HG03060 (cell line): Measurements from ENCODE around the gene STIL.

Experiments used
- ATAC-seq: cut with Tn5 transposase; IDR thresholded peaks from one replicate; pipeline ENCODE4 v1.9.1; 2021; ENCODE audit warnings: low read depth, moderate number of reproducible peaks; ENCODE audit not compliant: unreplicated experiment

The STIL gene

DNA sequence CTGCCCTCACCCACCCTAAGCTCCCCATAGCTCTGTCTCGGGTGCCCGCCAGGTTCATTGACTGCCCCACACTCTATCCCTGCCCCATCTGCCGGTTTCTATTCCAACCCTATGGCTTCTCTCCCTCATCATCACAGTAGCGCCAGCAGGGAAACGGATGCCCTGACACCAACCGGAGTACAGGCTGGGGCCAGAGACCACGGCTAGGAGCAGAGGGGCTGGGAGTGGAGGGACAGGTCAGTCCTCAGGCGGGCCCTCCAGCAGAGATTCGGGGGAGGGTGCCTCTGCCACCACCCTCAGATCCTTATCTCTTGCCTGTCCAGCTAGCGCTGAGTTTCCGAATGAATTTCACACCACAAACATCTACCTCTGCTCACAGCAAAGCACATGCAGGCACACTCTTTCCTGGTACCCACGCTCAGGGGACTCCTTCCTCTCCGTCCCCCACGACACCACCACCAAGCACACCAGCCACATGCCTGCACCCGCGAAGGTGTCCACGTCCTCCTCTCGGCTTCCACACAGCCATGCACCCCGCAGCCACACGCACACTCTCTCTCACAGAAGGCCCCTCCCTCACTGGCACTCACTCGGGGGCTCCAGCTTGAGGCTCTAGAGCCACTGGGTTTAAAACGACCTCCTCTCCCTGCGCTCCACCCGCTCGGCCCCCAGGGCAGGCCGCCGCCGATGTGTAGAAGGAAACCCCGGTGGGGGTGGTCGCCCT, 89.1 kb downstream of the STIL start:
- ATAC-seq, result no peak

DNA sequence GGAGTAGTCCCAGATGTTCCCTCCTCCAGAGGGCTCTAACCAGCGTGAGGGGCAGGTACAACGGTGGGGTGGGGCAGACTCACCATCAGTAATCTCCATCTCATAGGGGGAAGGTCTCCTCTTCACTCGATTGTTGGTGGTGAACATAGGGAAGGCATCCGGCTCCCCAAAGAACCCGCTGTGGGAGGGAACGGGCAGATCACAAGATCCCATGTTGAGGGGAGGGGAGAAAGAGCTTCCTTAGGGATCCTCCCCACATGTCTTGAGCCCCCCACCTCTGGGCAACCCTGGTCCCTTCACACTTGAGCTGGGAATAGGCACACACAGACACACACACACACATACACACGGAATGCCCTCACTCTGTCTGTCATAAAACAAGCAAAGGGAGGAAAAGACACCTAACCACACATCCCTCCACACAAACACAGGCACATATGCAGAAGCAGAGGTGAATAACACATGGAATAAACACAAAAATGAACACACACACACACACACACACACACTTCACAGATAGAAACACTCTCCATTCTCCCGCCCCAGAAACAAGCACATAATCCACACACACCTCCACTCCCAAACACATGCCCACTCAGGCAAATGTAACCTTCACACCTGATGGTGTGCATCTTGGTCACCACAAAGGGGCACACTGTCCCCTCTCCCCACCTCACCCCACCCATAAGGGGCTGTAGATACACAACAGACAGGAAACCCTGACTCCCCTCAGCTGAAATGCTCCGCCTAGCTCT, 89.8 kb downstream of the STIL start:
- ATAC-seq, result no peak

DNA sequence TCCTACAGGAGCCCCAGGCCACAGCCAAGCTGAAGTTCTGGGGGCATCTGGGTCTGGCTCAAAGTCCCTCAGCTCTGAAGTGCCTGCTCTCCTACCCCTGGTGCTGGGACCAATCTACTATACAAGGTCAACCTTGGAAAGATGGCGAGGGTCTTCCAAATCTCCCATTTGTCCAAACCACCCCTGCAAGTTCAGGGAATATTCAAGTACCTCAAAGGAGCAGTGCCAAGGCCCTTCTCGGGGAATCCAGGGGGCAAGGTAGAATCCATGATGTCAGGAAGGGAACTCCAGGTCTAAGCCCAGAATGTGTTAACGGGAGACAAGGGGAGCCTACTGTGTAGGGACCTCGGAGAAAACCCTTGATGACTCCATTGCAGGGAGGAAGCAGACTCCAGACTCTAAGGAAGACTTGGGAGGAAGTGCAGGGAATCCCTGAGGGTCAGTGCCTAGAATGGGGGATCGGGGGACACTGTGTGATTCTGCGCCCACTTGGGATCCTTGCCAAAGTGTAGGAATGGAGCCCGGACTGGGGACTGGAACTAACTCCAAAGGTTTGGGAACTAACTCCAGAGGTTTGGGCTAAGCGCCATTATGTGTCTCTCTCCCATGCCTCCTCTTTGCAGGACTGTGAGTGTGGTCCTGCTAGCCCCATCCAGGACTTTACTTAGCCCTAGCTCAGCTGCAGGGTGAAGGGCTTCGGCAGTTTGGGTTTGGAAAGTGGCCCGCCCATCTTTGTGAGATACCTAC, 90.6 kb downstream of the STIL start:
- no peak for ATAC-seq

DNA sequence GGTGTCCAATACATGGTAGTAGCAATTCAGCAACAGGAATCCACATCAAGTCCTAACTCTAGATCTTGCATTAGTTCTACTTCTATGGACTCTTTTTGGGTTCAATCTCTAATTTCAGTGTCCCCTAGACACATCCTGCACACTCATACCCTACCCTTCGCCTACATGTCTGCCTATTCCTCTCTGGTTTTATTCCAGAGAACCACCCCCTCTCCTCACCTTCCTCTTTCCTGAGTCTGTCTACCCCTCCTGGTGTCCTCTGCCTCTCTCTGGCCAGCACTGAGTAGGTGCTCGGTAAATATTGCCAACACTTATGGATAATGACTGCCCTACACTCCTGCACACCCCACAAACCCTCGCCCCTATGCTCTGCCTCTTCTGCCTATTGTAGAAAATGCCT, 91.5 kb downstream of the STIL start:
- no peak for ATAC-seq

DNA sequence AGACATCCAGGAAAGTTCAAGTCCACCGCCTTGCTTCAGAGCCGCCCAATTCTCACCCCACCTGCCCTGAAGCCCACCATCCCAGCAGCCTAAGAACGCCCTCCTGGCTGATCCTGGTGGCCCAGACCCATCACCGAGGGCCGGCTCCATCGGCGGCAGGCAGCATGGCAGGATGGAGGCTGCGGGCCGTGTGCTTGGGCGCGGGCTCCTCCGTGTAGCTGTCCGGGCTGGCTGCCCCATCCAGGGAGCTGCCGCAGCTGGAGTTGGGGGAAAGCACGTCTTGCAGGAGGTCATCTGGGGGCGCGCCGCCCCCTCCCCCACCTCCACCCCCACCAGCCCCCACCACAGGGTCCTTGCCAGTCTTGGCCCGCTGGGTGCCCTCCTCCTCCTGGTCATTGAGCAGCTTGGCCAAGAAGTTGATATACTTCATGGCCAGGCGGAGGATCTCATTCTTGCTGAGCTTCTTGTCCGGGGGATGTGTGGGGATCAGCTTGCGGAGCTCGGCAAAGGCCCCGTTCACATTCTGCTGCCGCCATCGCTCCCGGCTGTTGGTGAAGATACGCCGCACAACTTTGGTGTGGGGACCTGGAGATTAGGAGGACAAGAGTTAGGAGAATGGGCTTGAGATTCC, 94.2 kb downstream of the STIL start:
- ATAC-seq, result no peak

DNA sequence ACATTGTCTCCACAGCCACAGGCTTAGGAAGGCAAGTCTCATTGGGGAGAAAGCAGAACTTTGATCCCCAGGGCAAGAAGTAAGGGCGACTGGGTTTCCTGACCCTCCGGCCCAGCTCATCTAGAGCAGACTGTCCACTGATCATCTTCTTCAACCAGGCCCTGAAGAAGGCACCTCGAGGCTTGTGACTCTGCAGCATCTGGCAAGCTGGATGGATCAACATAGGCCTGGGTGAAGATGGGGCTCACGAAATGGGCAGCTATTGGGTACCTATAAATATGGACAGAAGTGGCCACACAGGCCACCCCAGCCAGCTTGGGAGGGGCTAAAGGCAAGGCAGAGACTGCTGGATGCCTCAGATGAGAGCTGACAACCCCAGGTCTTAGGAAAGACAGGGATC, 94.9 kb downstream of the STIL start:
- ATAC-seq, result no peak

DNA sequence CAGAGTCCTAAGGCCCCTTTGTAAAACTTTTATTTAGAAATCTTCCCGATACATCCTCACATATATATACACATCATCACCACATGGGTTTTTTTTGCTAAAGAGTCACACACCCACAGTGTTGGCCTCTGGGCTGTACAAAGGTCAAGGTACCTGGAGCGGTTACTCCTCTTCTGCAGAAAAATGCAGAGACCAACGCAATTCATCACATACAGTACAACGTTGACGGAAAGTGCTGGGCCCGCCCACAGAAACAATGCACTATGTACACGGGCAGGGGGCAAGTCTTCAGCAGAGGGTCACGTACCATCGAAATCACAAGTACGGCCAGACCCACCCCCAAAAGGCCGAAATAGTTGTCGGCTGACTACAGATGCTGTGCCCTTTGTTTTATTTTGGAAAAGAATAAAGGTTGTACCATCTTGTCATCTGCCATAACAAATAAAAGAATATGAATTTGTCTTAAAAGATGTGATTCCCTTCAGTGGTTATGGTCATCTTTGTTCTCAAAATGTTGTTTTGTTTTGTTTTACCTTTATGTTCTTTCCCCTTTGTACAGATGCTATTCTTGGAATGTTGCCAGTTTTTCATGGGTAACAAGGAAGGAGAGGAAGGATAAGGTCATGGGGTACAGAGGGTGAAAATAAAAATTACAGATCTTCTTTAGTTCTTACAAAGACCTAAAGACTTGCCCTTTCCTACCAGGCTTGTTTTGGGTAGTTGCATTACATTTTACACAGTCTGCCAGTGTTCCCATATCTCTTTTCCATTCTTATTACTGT, 97.5 kb downstream of the STIL start:
- ATAC-seq, result no peak

DNA sequence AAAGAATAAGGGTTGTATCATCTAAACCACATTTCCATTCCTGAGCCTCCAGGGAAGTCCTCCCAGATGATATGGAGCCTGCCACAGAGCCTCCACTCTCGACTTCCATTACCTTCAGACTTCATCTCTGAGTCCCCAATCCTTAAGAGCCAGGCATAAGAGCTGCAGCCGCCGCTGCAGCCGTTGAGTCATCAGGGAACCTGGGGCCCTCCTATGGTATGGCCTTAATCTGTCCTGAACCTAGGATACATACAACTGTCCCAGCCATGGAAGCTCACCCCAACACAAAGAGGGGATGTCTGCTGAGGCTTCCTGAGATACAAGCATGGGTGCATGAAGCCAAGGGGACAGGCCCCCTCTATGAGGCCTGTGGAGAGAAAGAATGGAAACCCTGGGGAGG, 98.2 kb downstream of the STIL start:
- ATAC-seq, result no peak

DNA sequence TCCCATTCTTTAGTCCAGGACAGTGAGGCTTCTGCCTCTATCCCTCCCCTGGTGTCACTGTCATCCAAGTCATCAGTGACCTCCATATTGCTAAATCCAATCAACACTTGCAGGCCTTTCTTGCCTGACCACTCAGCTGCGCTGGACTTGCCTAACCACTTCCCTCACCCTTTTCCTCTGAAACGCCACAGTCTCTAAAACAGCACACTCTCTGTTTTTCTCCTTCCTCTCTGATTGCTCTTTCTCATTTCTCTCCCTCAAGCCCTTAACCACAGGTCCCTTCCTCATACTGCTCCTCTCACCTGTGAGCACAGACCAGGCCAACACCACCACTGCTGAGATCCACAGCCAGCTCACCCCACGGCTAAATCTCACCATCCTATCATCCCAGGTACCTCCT, 99.4 kb downstream of the STIL start:
- ATAC-seq, result no peak

DNA sequence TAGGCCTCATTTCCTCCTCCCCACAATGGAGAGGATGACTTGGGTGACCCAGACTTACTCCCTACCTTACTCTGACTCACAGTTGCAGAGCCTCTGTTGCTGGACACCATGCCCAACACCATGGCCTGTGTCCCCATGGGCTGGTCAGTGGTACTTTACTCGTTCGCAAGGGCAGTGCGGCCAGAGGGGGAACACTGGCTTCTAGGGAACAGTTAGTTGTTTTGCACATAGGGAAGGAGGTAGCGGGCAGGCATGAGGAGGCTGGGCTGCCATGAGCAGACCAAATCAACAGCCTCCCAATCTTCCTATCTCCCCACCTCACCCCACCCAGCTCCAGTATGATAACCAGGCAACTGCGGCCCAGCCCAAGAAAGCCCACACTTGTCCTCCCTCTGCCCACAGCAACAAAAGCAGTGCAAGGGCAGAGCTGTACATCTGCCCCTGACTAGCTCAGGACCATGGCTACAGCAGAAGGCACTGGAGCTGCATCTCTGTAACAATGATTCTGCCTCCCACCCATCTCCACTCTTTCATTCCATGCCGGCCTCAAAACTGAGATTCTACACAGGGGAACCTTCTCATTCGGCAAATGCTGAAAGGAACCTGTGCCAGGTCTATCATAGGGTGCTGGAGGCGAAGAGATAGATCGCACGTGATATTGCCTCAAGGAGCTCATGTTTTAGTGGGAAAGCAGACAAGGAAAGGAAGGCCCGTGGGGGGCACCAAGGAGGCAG, 100.5 kb downstream of the STIL start:
- ATAC-seq, result no peak

DNA sequence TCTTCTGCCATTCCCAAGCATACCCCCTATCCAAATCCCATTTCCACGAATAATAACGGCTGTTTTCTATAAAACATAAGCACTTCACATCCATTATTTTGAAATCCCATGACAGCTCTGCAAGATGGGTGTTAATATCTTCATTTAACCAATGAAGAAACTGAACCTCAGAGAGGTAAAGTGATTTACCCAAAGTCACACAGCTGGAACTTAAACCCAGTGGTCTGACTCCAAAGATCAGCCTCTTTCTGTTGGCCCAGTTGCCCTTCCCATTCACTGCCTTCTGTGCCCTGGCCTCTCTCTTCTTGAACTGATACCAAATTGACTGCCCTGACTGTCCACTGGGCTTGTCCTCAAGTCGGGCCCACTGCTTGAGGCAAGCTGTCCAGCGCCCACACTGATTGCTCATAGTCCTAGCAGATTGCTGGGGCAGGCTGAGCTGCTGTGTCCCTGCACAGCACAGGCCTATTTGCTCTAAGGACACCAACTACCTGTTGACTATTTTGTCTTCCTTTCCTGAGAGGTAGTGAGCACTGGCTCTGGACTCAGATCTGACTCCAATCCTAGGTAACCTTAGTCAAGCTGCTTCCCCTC, 101.2 kb downstream of the STIL start:
- ATAC-seq, result no peak

DNA sequence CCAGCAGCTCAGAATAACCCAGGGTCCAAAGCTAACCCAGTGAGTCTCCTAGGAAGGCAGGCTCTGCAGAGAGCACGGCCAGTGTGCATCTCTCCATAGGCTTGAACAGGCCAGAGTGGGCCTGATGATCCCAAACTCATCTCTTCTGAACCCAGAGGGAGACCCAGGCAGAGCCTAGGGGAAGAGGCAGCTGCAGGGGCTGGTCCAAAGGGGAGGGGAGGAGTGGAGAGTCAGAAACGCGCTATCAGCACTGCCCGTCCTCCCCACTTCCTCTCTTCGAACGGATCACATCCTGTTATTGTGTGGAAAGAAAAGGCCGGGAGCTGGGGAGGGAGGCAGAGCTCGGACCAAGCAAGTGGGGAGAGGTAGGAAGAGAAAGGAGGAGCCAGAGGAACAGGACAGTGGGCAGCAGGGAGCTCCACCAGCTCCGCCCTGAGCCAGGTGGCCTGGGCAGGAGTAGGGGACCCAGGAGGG, 102.1 kb downstream of the STIL start:
- no peak for ATAC-seq

DNA sequence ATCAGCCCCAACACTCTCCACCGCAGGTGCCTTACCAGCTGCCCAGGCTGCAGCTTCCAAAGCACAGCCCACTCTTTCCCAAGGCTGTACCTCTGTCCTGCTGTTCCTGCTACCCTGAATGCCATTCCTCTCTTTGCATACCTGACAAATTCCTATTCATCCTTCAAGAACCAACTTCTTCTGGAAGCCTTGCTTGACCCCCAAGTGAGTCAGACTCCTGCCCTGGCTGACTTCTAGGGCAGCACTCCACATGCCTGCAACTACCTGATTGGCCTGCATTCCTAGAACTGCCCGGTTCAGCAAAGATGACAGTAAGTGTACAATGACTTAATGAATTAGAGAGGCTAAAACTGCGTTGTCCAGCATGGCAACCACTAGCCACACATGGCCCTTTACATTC, 103.3 kb downstream of the STIL start:
- no peak for ATAC-seq

DNA sequence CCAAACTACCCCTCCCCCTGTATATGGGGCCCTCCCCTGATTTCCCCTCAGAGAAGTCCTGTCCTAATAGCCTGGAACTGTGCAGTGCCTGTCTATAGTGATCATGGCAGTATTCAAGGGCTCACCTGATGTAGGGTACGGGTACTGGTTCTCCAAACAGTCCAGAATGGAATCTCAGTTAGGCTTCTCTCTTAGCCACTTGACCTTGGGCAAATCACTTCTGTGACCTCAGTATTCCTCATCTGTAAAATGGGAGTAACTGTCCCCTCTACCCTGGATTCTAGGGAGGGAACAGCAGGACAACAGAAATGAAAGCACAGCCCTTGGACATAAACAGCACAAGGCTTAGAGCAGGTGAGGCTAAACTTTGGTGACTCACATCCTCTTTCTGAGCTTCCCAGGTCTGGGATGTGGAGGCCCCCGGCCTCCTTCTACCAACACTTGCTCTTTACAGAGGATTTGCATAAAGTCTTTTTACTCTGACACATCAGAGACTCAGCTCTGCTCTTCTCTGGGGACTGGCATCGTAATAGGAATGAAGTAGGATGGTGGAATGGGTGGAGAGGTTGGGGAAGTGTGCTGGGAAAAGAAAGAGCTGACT, 104.1 kb downstream of the STIL start:
- no peak for ATAC-seq

DNA sequence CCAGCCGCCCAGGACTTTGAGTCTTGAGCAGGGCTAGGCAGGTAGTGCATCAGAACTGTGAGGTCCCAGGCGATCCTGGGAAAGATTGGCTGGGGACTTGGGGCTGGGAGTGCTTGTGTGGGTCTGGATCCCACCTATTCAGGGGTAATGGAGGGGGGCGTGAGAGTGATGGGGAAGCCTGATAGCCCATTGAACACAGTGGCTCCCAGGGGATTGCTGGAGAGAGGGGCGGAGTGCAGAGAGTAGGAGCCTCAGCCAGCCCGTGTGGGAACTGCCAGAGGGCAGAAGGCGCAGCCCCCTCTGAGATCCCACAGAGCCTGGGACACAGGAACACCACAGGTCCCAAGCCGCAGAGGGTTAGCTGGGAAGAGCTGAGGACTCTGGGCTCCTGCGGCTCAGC, 104.9 kb downstream of the STIL start:
- ATAC-seq, result no peak

DNA sequence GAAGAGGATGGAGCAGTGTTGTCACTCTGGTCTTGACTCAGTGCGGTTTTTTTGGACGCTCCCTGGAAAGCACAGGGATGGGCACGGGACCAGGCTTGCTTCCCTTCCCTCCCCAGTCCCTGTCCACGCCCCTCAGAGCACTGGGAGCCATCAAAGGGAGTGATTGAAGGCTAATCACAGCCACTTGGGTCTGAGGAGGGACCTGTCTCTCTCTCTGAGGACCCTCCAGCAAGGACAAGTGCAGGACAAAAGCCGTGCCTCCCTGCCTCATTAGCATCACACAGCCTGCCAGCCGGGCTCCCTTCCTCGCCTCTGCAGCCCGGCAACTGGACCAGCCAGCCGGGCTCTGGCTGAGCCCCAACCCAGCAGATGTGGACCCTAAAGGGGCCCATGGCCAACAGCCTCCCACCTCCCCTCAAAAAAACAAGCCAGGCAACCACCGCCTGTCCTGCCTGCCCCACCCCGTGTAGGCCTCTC, 105.5 kb downstream of the STIL start:
- no peak for ATAC-seq

DNA sequence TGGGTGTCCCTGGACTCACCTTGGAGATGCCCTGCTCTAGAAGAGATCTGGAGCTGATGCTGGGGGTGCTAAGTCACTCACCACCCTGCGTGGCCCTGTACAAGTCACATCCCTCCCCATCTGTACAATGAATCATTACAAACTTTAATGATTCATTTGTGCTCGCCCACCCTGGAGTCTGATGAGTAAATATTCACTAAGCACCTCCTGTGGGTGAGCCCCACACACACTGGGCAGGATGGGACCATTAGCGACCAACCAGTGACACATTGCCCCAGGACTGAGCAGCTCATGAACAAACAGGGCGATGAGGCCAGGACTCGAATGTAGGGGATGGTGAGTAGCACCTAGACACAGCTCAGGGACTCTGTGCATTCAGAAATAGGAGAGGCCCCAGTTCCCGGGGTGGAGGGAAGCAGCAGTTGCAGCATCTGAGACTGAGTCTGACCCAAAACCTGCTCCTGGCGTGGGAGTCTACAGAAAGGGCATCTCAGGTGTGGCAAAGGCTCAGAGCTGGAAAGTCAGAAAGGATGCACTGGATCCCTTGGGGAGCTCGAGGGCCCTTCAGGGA, 106.1 kb downstream of the STIL start:
- no peak for ATAC-seq

DNA sequence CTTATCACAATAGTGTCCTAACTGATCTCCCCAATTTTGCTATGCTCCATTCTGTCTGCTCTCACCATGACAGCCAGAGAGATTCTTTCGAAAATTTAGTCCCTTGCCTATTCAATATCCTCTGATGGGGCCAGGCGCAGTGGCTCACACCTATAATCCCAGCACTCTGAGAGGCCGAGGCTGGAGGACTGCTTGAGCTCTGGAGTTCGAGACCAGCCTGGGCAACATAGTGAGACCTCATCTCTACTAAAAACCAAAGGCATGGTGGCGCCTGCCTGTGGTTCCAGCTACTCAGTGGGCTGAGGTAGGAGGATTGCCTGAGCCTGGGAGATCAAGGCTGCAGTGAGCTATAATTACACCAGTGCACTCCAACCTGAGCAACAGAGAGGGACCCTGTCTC, 108.0 kb downstream of the STIL start:
- no peak for ATAC-seq
